Body of pancreas (tissue), 4 donors: ENCODE measurements around the gene BBX.

ENCODE experiments used
- CTCF ChIP-seq, 7 experiments: fragments of 450-650 bp in 4 of 7; fragments of 200-600 bp in 3 of 7; sonication (generic) in 3 of 7; IDR thresholded peaks; one replicate each; pipeline ENCODE4 v1.5.1; 2016 to 2019; ENCODE audit warnings: antibody characterized with exemption in 7 of 7
- POLR2A ChIP-seq, 3 donors: fragments of 450-650 bp; IDR thresholded peaks; one replicate each; pipeline ENCODE4 v1.6.1; 2016; ENCODE audit warnings: antibody characterized with exemption in 3 of 3, mild to moderate bottlenecking in 2 of 3

GRCh38 chr3:107825556-107825955, 302.8 kb downstream of the BBX start:
- no peak for TF ChIP-seq CTCF (IDR thresholded peaks at IDR 0.05)
- no peak for TF ChIP-seq POLR2A (IDR thresholded peaks at IDR 0.05)
